SHP77 (cell line): ENCODE results near the gene CHD5.
"Not testable (repeated sequence)": the region's sequence is repeated elsewhere in the genome, so short reads cannot be mapped to it uniquely, and the experiment has no call there.

Experiments
- DNase-seq, 2 experiments: peaks; one replicate each; lab custom pipeline; 2025; lab: John Stamatoyannopoulos, UW

Gene CHD5

GRCh38 chr1:6065093-6065858 lies 114.8 kb downstream of the CHD5 start:
- no peak for DNase-seq

- DNase-seq, result not testable (repeated sequence)
Measured at GRCh38 chr1:6063532-6064053, 116.5 kb downstream of the CHD5 start.

- no peak for DNase-seq
Measured at GRCh38 chr1:6062670-6063069, 117.5 kb downstream of the CHD5 start.

- no peak for DNase-seq
Measured at GRCh38 chr1:6059866-6060265, 120.3 kb downstream of the CHD5 start.

GRCh38 chr1:6057170-6057845 lies 122.8 kb downstream of the CHD5 start:
- DNase-seq, result no peak

GRCh38 chr1:6056572-6056948 lies 123.6 kb downstream of the CHD5 start:
- no peak for DNase-seq

- no peak for DNase-seq
Measured at GRCh38 chr1:6054596-6054995, 125.5 kb downstream of the CHD5 start.

- no peak for DNase-seq
Measured at GRCh38 chr1:6053206-6053546, 126.9 kb downstream of the CHD5 start.

- DNase-seq, result peak; percentile 26 to 41
Measured at GRCh38 chr1:6052543-6053205, 127.4 kb downstream of the CHD5 start.
